WTC11 (cell line): Measurements from ENCODE around the gene PTPN1.

Source experiments
- CTCF ChIP-seq: fragments of 200-600 bp; IDR thresholded peaks from 2 replicates; pipeline ENCODE4 v1.8.0; 2022; ENCODE audit warnings: antibody characterized with exemption
- ETV6 ChIP-seq: sonication (generic); formaldehyde crosslinking; IDR thresholded peaks from 2 replicates; pipeline ENCODE4 v1.8.1; 2022; ENCODE audit warnings: mild to moderate bottlenecking, missing genetic modification reagents
- KAT7 ChIP-seq: sonication (generic); formaldehyde crosslinking; IDR thresholded peaks from 2 replicates; pipeline ENCODE4 v1.8.1; 2023; ENCODE audit warnings: missing genetic modification reagents, mild to moderate bottlenecking, borderline replicate concordance
- NR1H2 ChIP-seq: sonication (generic); formaldehyde crosslinking; IDR thresholded peaks from 2 replicates; pipeline ENCODE4 v1.9.0; 2021; ENCODE audit warnings: mild to moderate bottlenecking, moderate library complexity, missing genetic modification reagents
- RELA ChIP-seq: sonication (generic); formaldehyde crosslinking; IDR thresholded peaks from 2 replicates; pipeline ENCODE4 v1.8.1; 2022; ENCODE audit warnings: missing genetic modification reagents, mild to moderate bottlenecking, borderline replicate concordance
- TP53 ChIP-seq: sonication (generic); formaldehyde crosslinking; IDR thresholded peaks from 2 replicates; pipeline ENCODE4 v1.8.1; 2023; ENCODE audit warnings: mild to moderate bottlenecking, missing genetic modification reagents
- ZNF281 ChIP-seq: sonication (generic); formaldehyde crosslinking; IDR thresholded peaks from 2 replicates; pipeline ENCODE4 v1.8.0; 2023; ENCODE audit warnings: mild to moderate bottlenecking, missing genetic modification reagents
- TF ChIP-seq, protein P1 (sequence below): sonication (generic); formaldehyde crosslinking; conservative IDR thresholded peaks from 2 replicates; pipeline ENCODE4 v1.8.1; 2022; ENCODE audit warnings: mild to moderate bottlenecking, missing genetic modification reagents

DNA sequence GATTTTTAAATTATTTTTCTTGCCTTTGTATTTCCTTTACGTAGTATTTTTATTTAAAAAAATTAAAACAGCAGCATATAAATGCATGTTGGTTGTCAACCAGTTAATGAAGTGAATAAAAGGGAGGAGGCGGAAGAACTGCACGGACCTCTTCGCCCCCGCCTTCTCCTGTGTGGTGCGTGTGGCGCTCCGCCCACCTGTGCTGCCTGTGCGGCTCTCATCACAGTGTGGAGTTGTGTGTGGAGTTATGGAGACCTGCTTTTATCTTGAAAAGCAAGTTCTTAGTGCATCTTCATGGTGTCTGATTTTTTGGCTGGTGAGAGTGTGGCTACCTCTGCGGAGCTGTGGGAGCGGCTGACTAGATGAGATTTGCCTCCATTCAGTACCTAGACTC, 58.4 kb downstream of the PTPN1 start:
- TF ChIP-seq TP53 (CRISPR knock-in tag) (no peak), NR1H2 (no peak), ETV6 (no peak), ZNF281 (CRISPR knock-in tag) (no peak), RELA (CRISPR knock-in tag) (no peak), KAT7 (CRISPR knock-in tag) (no peak), CTCF (no peak)
- TF ChIP-seq, protein P1, sequence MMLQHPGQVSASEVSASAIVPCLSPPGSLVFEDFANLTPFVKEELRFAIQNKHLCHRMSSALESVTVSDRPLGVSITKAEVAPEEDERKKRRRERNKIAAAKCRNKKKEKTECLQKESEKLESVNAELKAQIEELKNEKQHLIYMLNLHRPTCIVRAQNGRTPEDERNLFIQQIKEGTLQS (CRISPR knock-in tag): no peak
